Breast epithelium (tissue), 4 donors: ENCODE measurements around the gene CNNM4. TPM values are rescaled to one million over a fixed set of nuclear protein-coding genes. Genes with fewer than 3 reads are reported as not detected.

Experiments
- DNase-seq, 2 donors: peaks; one replicate each; pipeline ENCODE4 v3.0.0-alpha.2; 2019; ENCODE audit warnings: low spot score in 2 of 2
- H3K27ac ChIP-seq, 2 donors: fragments of 200-600 bp; sonication (generic) in 1 of 2; one replicate each; pipeline ENCODE4 v1.5.1; 2016 to 2019; ENCODE audit warnings: mild to moderate bottlenecking in 1 of 2
- H3K27me3 ChIP-seq, 2 donors: fragments of 200-600 bp; sonication (generic) in 1 of 2; one replicate each; pipeline versions ENCODE4 v1.5.1 to v1.6.0; 2017 to 2019; ENCODE audit warnings: control low read depth in 1 of 2, mild to moderate bottlenecking in 1 of 2
- H3K36me3 ChIP-seq: fragments of 200-600 bp; one replicate; pipeline ENCODE4 v1.5.1; 2019
- H3K4me1 ChIP-seq, 2 donors: fragments of 200-600 bp; sonication (generic); one replicate each; pipeline ENCODE4 v1.5.1; 2016 to 2019; ENCODE audit warnings: control low read depth in 1 of 2
- H3K4me3 ChIP-seq, 3 donors: fragments of 200-600 bp; sonication (generic); 1 replicate in 2 of 3; 2 replicates in 1 of 3; pipeline ENCODE4 v1.5.1; 2016 to 2019; ENCODE audit warnings: mild to moderate bottlenecking in 3 of 3, moderate library complexity in 2 of 3
- H3K9me3 ChIP-seq, 2 donors: fragments of 200-600 bp; sonication (generic) in 1 of 2; one replicate each; pipeline ENCODE4 v1.5.1; 2016 to 2019; ENCODE audit warnings: control low read depth in 1 of 2
- POLR2A ChIP-seq: fragments of 450-650 bp; IDR thresholded peaks from one replicate; pipeline ENCODE4 v1.6.1; 2016; ENCODE audit warnings: antibody characterized with exemption, mild to moderate bottlenecking, moderate library complexity
- POLR2AphosphoS5 ChIP-seq, 3 donors: sonication (generic); formaldehyde crosslinking; IDR thresholded peaks; one replicate each; pipeline ENCODE4 v1.6.1; 2017; ENCODE audit warnings: antibody characterized with exemption in 3 of 3
- intact Hi-C: fragments of 100-400 bp; cut with DNase I; formaldehyde crosslinking; loops from one replicate; pipeline ENCODE4 v1.15.1; 2023; ENCODE audit warnings: low total_unique reads
- total RNA-seq, 3 donors: library from RNA; depleted of rRNA; stranded (reverse); fragments of >200 nt; gene quantifications; one replicate each; pipeline ENCODE4 v1.1.0, GENCODE V29; 2016
- TF ChIP-seq, protein P1 (sequence below), 3 donors: fragments of 450-650 bp; IDR thresholded peaks; one replicate each; pipeline ENCODE4 v1.5.1; 2016 to 2017; ENCODE audit warnings: antibody characterized with exemption in 3 of 3, mild to moderate bottlenecking in 3 of 3, moderate library complexity in 3 of 3

Gene CNNM4
- total RNA-seq, 3 donors from 2014 or later = 2.7 to 12.1 (median 9.5) TPM

DNA sequence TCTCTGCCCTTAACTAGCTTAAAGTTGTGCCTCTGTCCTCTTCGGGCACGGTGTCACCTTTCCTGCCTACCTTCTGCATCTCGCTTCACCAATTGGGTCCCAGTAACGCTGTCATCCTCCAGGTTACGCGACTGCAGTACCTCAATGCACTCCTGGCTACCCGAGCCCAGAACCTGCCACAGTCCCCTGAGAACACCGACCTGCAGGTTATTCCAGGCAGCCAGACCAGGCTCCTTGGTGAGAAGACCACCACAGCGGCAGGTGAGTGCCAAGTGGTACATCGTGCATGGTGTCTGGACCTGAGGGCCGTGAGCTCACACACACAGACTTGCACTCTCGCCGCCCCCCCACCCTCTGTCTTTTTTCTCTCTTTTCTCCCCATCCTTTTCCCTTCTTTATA, 68.2 kb downstream of the CNNM4 start:
- H3K27ac ChIP-seq = no peak overlapping the region
- H3K27me3 ChIP-seq = no peaks in the 10 kb centered on the region
- intact Hi-C loops = no loop called here
- H3K4me3 ChIP-seq = no peak overlapping the region
- H3K4me1 ChIP-seq = no peaks in the 10 kb centered on the region
- H3K9me3 ChIP-seq = no peaks in the 10 kb centered on the region
- no peak for DNase-seq
- TF ChIP-seq POLR2A = no peak
- TF ChIP-seq POLR2AphosphoS5 (IDR thresholded peaks at IDR 0.05) = no peak
- TF ChIP-seq, protein P1, sequence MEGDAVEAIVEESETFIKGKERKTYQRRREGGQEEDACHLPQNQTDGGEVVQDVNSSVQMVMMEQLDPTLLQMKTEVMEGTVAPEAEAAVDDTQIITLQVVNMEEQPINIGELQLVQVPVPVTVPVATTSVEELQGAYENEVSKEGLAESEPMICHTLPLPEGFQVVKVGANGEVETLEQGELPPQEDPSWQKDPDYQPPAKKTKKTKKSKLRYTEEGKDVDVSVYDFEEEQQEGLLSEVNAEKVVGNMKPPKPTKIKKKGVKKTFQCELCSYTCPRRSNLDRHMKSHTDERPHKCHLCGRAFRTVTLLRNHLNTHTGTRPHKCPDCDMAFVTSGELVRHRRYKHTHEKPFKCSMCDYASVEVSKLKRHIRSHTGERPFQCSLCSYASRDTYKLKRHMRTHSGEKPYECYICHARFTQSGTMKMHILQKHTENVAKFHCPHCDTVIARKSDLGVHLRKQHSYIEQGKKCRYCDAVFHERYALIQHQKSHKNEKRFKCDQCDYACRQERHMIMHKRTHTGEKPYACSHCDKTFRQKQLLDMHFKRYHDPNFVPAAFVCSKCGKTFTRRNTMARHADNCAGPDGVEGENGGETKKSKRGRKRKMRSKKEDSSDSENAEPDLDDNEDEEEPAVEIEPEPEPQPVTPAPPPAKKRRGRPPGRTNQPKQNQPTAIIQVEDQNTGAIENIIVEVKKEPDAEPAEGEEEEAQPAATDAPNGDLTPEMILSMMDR (IDR thresholded peaks at IDR 0.05) = no peak
- no peaks in the 10 kb centered on the region for H3K36me3 ChIP-seq

DNA sequence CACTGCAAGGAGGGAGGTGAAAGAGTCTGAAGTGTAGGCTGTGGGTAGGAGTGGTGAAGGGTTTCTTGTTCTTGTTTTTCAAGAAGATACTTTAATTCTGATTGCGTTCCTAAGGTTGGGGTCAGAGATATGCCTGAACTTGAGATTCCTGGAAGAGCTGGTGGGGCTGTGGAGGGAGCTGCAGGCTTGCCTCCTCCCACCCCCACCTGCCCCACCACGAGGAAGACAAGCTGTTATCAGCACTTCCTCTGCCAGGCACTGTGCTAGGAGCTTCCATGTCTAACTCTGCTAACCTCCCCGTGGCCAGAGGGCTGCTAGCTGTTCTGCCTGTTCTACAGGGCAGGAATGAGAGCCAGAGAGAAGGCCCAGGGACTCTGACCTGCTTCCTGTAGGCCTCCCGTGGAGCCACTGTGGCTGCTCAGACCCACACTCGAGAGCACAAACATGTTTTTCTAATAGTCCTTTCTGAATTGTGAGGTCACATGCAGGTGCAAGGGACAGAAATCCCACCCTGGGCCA, 69.4 kb downstream of the CNNM4 start:
- no peaks in the 10 kb centered on the region for H3K9me3 ChIP-seq
- H3K4me3 ChIP-seq = no peak overlapping the region
- H3K27ac ChIP-seq = no peak overlapping the region
- DNase-seq = no peak
- intact Hi-C loops = no loop called here
- H3K4me1 ChIP-seq = no peaks in the 10 kb centered on the region
- H3K27me3 ChIP-seq = no peaks in the 10 kb centered on the region
- no peaks in the 10 kb centered on the region for H3K36me3 ChIP-seq
- TF ChIP-seq, protein P1 (IDR thresholded peaks at IDR 0.05) = no peak
- TF ChIP-seq POLR2A = no peak
- no peak for TF ChIP-seq POLR2AphosphoS5 (IDR thresholded peaks at IDR 0.05)

DNA sequence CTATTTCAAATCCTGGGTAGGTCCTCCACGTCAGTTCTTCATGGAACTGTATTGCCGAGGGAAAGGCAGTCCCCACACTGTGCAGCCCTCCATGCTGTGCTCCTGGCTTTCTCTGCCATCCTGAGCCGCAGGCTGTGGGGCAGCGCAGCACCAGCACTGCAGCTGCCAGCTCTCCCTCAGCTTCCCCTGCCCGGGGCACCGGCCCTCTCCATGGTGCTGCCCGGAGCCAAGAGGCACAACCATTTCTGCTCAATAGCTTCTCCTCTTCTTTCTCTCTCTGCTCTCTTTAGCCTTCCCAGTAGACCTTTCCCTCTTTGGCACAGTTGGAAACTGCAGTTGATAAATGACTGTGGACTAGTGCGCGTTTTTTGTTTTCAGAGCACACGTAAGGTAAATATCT, 71.0 kb downstream of the CNNM4 start:
- DNase-seq = no peak
- no peak overlapping the region for H3K27ac ChIP-seq
- intact Hi-C loops = no loop called here
- no peak for TF ChIP-seq POLR2A
- TF ChIP-seq POLR2AphosphoS5 (IDR thresholded peaks at IDR 0.05) = no peak
- TF ChIP-seq, protein P1 (IDR thresholded peaks at IDR 0.05) = no peak
- H3K36me3 ChIP-seq = no peaks in the 10 kb centered on the region
- H3K27me3 ChIP-seq = no peaks in the 10 kb centered on the region
- H3K4me1 ChIP-seq = no peaks in the 10 kb centered on the region
- no peaks in the 10 kb centered on the region for H3K9me3 ChIP-seq
- no peak overlapping the region for H3K4me3 ChIP-seq

DNA sequence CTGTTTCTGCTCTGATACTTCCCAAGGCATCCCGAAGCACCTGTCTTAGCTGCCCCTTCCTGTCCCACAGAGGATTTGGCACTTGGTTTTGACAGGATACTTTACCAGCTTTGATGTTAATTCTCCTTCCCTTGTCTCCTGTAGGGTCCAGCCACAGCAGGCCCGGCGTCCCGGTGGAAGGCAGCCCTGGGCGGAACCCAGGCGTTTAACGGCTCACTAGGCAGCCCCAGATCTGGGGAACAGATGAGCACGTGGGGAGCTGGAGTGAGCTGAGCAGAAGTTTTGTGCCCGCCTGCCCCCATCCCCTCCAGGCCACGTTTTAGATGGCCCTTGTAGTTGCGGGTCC, 71.7 kb downstream of the CNNM4 start:
- TF ChIP-seq, protein P1 (IDR thresholded peaks at IDR 0.05) = no peak
- TF ChIP-seq POLR2AphosphoS5 (IDR thresholded peaks at IDR 0.05) = no peak
- no peak for TF ChIP-seq POLR2A
- no peak for DNase-seq
- Histone ChIP-seq H3K27ac (peak overlapping the region; percentile 52), H3K36me3 (no peaks in the 10 kb centered on the region), H3K9me3 (no peaks in the 10 kb centered on the region), H3K27me3 (no peaks in the 10 kb centered on the region), H3K4me3 (no peak overlapping the region), H3K4me1 (no peaks in the 10 kb centered on the region)
- intact Hi-C loops = no loop called here

DNA sequence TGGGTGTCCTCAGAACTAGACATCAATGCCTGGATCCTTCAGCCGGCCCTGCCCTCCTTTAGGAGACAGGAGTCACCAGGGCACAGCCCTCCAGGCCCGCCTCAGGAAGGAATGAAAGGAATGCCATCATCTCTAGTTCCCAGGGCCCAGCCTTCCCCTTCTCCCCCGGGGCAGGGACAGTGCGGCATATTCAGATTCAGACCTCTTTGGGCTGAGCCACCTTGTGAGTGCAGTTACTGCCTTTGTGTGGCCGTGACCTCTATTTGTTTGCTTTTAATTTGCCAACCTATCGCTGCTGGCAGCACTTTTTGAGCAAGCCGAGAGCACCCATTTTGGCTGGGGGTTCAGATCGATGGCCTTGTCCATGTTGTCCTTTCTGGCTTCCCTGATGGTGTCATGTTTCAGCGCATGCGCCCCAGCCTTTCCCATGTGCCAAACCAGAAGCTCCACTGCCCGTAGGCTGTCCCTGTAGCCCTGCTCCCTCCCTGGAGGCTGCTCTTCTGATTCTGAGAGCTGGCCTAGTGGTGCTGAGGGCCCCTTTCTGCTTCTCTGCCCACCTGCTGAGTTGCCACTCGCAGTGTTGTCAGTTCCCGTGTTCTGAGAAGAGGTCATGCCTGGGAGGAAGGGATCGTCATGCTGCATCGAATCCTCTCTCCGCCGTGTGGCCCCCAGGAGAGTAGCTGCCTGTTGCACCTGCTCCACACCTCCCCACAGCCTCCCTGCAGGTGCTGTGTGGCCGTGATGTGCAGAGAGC, 72.2 kb downstream of the CNNM4 start:
- H3K4me1 ChIP-seq = no peaks in the 10 kb centered on the region
- DNase-seq = peak; percentile 33 to 69
- no peaks in the 10 kb centered on the region for H3K36me3 ChIP-seq
- H3K9me3 ChIP-seq = no peaks in the 10 kb centered on the region
- intact Hi-C loops = no loop called here
- H3K27me3 ChIP-seq = no peaks in the 10 kb centered on the region
- peak overlapping the region; percentile 52 for H3K27ac ChIP-seq
- TF ChIP-seq POLR2AphosphoS5 (IDR thresholded peaks at IDR 0.05) (peak in 1 of 3 donors; percentile 13), POLR2A (no peak)
- no peak overlapping the region for H3K4me3 ChIP-seq
